Fibroblast of the aortic adventitia (primary cell): ENCODE data around the gene ADGRD1. TPM values are rescaled to one million over a fixed set of nuclear protein-coding genes. Genes with fewer than 3 reads are reported as not detected.

Experiments used
- DNase-seq: peaks from one replicate; pipeline ENCODE4 v3.0.0-alpha.2; 2010; ENCODE audit warnings: low read depth
- H3K4me3 ChIP-seq: 2 replicates; pipeline ENCODE4 v1.5.1; 2011; ENCODE audit warnings: low read depth, mild to moderate bottlenecking, control low read depth, low read length, moderate library complexity
- CTCF ChIP-seq: IDR thresholded peaks from 2 replicates; pipeline ENCODE4 v1.5.1; 2011; ENCODE audit warnings: mild to moderate bottlenecking, low read length, control low read depth, inconsistent platforms; ENCODE audit not compliant: insufficient read depth
- small RNA-seq: library from RNA; depleted of rRNA; stranded (forward); fragments of <200 nt; gene quantifications from one replicate; pipeline ENCODE3, GENCODE V24; 2012
- total RNA-seq: library from RNA; depleted of rRNA; stranded (reverse); fragments of >200 nt; gene quantifications from 2 replicates; pipeline ENCODE4 v1.2.3, GENCODE V29; 2012; ENCODE audit warnings: low replicate concordance

Gene ADGRD1
- total RNA-seq, 1 donor: 1.2 TPM

GRCh38 chr12:131188131-131189050, 234.7 kb downstream of the ADGRD1 start:
- no peak for TF ChIP-seq CTCF
- H3K4me3 ChIP-seq: no peak overlapping the region
- DNase-seq: no peak

- no peak for TF ChIP-seq CTCF
- DNase-seq: no peak
- H3K4me3 ChIP-seq: no peak overlapping the region
These were observed 236.1 kb downstream of the ADGRD1 start for GRCh38 chr12:131189781-131190180.

GRCh38 chr12:131190965-131191364, 237.3 kb downstream of the ADGRD1 start:
- no peak for TF ChIP-seq CTCF
- no peak for DNase-seq
- no peak overlapping the region for H3K4me3 ChIP-seq

Small RNA genes lying within 50 kb of the gene (small RNA-seq; reads per million reads assigned to genes)
- not detected for gene RF00019

Other genes with a start within 250 kb of the ADGRD1 start
- gene RIMBP2, start 237.6 kb upstream of the ADGRD1 start, total RNA-seq: 0.74 TPM in 1 of 2 replicates, not detected in the other
- 14.1 and 48.1 TPM in 2 replicates for gene STX2, start 114.7 kb upstream of the ADGRD1 start, total RNA-seq
- 475 and 564 TPM in 2 replicates for gene RAN, start 81.8 kb upstream of the ADGRD1 start, total RNA-seq